IPS-20b (cell line): Measurements from ENCODE around the gene AQP5.

ENCODE experiments used
- H3K27ac ChIP-seq: one replicate; pipeline ENCODE4 v1.5.1; 2013; ENCODE audit warnings: low read length
- H3K27me3 ChIP-seq: 2 replicates; pipeline ENCODE4 v1.6.1; 2013; ENCODE audit warnings: mild to moderate bottlenecking, low read length, inconsistent platforms; ENCODE audit not compliant: insufficient read depth
- H3K36me3 ChIP-seq: 2 replicates; pipeline ENCODE4 v1.6.1; 2013; ENCODE audit warnings: low read depth, mild to moderate bottlenecking, inconsistent platforms, low read length, moderate library complexity; ENCODE audit not compliant: insufficient read depth
- H3K4me1 ChIP-seq: 2 replicates; pipeline ENCODE4 v1.6.1; 2013; ENCODE audit warnings: mild to moderate bottlenecking, control low read depth, inconsistent platforms, low read length, moderate library complexity; ENCODE audit not compliant: insufficient read depth
- H3K4me3 ChIP-seq: 2 replicates; pipeline ENCODE4 v1.5.1; 2013; ENCODE audit warnings: mild to moderate bottlenecking, low read length, inconsistent platforms
- H3K9ac ChIP-seq: 2 replicates; pipeline ENCODE4 v1.6.1; 2013; ENCODE audit warnings: low read depth, mild to moderate bottlenecking, inconsistent platforms, low read length, moderate library complexity
- H3K9me3 ChIP-seq: 2 replicates; pipeline ENCODE4 v1.6.1; 2013; ENCODE audit warnings: mild to moderate bottlenecking, low read depth, low read length, inconsistent platforms; ENCODE audit not compliant: insufficient read depth

AQP5 gene

GRCh38 chr12:49961111-49961922, at the start of gene AQP5:
Gene AQP5 (plus strand): TSS chr12:49961872. CDS start chr12:49962018, 146 bp downstream.
- Histone ChIP-seq H3K9me3 (no peaks in the 10 kb centered on the region), H3K27me3 (peaks cover 97% of the 10 kb centered on the region), H3K9ac (no peak within 1 kb of the TSS), H3K4me1 (peaks cover 18% of the 10 kb centered on the region), H3K27ac (no peak within 1 kb of the TSS), H3K36me3 (no peaks in the 10 kb centered on the region), H3K4me3 (peak within 1 kb of the TSS; percentile 58; the same call in 1 of the 2 replicates)

DNA sequence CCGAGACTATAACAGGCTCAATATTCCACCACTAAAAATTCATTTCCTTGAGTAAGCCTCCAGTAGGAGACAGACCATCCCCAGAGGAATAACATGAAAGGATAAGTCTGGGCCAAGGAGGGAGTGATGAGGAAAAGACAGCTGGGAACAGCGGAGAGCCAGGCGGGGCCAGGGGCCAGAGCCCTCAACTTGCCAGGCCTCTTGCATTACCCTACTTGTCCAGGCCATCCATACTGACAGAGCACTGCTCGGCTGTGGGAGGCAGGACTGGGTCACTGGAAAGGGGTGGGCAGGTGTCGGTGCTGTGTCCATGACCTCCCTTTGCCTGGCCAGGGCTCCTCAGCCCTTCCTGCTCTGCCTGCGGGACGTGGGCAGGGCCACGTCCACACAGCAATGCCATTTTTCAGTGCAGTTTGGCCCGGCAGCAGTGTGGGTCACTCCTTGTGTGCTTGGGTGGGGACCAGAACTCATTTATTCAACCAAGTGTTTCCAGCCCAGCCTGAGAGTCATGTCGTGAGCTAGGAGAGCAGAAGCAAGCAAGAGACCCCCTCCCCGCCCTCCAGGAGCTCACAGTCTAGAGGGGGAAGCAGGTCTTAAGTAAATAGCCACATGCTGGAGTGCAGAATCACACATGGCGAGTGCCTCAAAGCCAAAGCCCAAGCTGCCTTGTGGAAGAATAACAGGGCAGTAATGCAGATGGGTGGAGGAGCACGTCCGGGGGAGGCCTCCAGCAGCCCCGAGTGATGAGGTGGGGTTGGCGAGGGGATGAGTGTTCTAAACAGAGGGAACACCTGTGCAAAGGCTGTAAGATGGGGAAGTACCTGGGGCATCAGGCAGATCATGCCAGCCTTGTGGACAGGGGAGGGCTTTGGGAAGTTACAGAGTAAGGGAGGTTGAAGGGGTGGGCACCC, 49.1 kb upstream of the AQP5 start:
- no peak overlapping the region for H3K4me3 ChIP-seq
- H3K36me3 ChIP-seq, result no peaks in the 10 kb centered on the region
- peaks cover 16% of the 10 kb centered on the region for H3K4me1 ChIP-seq
- H3K9ac ChIP-seq, result no peak overlapping the region
- H3K27ac ChIP-seq, result no peak overlapping the region
- peaks cover 29% of the 10 kb centered on the region; the same call in 1 of the 2 replicates for H3K27me3 ChIP-seq
- no peaks in the 10 kb centered on the region for H3K9me3 ChIP-seq

GRCh38 chr12:49916129-49916919, 45.3 kb upstream of the AQP5 start:
- H3K36me3 ChIP-seq, result no peaks in the 10 kb centered on the region
- H3K4me1 ChIP-seq, result peaks cover 11% of the 10 kb centered on the region
- no peak overlapping the region for H3K4me3 ChIP-seq
- no peaks in the 10 kb centered on the region for H3K9me3 ChIP-seq
- H3K27me3 ChIP-seq, result 0 out of 2 replicates have a peak, but pooled peaks cover 8% of the 10 kb centered on the region
- no peak overlapping the region for H3K9ac ChIP-seq
- no peak overlapping the region for H3K27ac ChIP-seq

- Histone ChIP-seq H3K27ac (no peak overlapping the region), H3K36me3 (no peaks in the 10 kb centered on the region), H3K4me3 (no peak overlapping the region), H3K27me3 (no peaks in the 10 kb centered on the region), H3K9me3 (no peaks in the 10 kb centered on the region), H3K4me1 (peaks cover 8% of the 10 kb centered on the region), H3K9ac (no peak overlapping the region)
These were observed 44.4 kb upstream of the AQP5 start for GRCh38 chr12:49917166-49917787.

DNA sequence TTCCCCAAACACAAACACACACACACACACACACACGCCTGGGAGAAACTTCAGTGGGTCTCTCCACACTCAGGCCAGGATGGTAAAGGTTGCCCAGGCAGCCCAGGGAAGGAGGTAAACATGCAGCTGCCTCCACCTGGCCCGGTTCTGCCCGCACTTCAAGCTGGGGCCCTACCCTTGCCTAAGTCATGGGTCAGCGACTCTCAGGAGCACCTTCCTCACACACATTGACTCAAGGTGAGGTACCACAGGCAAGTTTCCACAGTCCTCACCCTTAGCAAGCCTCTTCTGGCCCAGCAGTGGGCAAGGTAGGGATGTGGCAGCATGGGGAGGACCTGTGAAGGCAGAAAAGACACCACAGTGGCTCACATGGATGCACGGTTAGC, 43.9 kb upstream of the AQP5 start:
- no peaks in the 10 kb centered on the region for H3K27me3 ChIP-seq
- H3K9me3 ChIP-seq, result no peaks in the 10 kb centered on the region
- peaks cover 8% of the 10 kb centered on the region for H3K4me1 ChIP-seq
- no peak overlapping the region for H3K27ac ChIP-seq
- no peaks in the 10 kb centered on the region for H3K36me3 ChIP-seq
- H3K4me3 ChIP-seq, result no peak overlapping the region
- no peak overlapping the region for H3K9ac ChIP-seq

GRCh38 chr12:49920241-49920914, 41.3 kb upstream of the AQP5 start:
- Histone ChIP-seq H3K9ac (no peak overlapping the region), H3K27ac (no peak overlapping the region)

DNA sequence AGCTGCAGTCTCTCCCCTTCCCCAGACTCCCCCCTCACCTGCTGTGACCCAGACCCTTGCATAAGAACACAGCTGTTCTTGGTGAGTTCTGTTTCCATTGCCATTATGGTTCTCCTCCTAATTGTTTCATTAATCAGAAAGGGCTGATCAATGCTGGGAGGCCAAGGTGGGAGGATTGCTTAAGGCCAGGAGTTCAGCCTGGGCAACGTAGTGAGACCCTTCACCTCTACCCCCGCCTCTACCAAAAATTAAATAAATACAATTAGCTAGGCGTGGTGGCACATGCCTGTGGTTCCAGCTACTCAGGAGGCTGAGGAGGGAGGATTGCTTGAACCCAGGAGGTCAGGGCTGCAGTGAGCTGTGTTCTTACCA, 40.8 kb upstream of the AQP5 start:
- Histone ChIP-seq H3K4me1 (no peaks in the 10 kb centered on the region), H3K9me3 (no peaks in the 10 kb centered on the region), H3K27me3 (no peaks in the 10 kb centered on the region), H3K27ac (no peak overlapping the region), H3K4me3 (no peak overlapping the region), H3K9ac (no peak overlapping the region), H3K36me3 (no peaks in the 10 kb centered on the region)

More at GRCh38 chr12:49920241-49920914, 41.3 kb upstream of the AQP5 start:
- no peaks in the 10 kb centered on the region for H3K4me1 ChIP-seq
- no peak overlapping the region for H3K4me3 ChIP-seq
- H3K36me3 ChIP-seq, result no peaks in the 10 kb centered on the region
- H3K27me3 ChIP-seq, result no peaks in the 10 kb centered on the region
- no peaks in the 10 kb centered on the region for H3K9me3 ChIP-seq

DNA sequence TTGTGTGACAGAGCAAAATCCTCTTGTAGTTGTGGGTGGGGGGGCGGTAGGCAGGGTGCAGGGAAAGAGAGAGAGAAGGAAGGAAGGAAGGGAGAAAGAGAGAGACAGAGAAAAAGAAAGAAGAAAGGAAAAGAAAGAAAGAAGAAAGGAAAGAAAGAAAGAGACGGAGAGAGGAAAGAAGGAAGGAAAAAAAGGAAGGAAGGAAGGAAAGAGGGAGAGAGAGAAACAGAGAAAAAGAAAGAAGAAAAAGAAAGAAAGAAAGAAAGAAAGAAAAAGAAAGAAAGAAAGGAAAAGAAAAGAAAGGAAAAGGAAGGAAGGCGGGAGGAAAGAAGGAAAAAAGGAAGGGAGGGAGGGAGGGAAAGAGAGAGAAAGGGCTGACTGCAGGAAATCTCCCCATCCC, 40.4 kb upstream of the AQP5 start:
- no peak overlapping the region for H3K4me3 ChIP-seq
- no peaks in the 10 kb centered on the region for H3K36me3 ChIP-seq
- no peaks in the 10 kb centered on the region for H3K27me3 ChIP-seq
- H3K9ac ChIP-seq, result no peak overlapping the region
- H3K9me3 ChIP-seq, result no peaks in the 10 kb centered on the region
- H3K27ac ChIP-seq, result no peak overlapping the region
- H3K4me1 ChIP-seq, result no peaks in the 10 kb centered on the region

- no peaks in the 10 kb centered on the region for H3K27me3 ChIP-seq
- H3K9me3 ChIP-seq, result no peaks in the 10 kb centered on the region
- no peak overlapping the region for H3K9ac ChIP-seq
- no peaks in the 10 kb centered on the region for H3K4me1 ChIP-seq
- no peak overlapping the region for H3K27ac ChIP-seq
- no peaks in the 10 kb centered on the region for H3K36me3 ChIP-seq
- no peak overlapping the region for H3K4me3 ChIP-seq
These were observed 39.7 kb upstream of the AQP5 start for GRCh38 chr12:49921936-49922335.

DNA sequence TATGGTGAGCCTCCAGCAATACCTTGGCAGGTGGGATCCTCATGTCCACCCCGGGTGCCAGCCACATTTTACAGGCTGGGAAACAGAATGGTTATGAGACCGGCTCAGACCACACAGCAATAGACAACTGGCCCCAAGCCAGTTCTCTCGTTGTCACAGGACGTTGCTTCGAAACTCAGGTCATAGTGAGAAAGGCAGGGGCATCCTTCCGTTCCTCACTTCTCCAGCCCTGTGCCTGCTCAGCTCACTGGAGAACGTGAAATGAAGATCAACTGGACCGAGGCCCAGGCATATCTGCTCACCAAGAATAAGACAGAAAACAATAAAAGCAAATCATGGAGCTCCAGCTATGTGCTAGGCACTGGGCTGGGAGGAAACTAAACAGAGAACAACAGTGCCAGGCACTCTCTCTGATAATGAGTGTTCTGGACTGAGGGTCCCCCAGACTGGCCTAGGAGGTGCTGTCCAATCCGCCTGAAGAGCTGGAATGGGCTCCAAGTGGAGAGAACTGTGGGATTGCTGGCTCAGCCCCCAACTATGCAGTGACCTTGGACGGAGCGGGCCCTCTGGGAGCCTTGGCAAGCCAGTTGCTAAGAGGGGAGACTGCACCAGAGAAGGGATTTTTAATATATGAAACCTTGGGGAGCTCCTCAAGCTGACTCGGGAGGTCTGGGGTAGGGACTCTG, 39.2 kb upstream of the AQP5 start:
- Histone ChIP-seq H3K4me3 (no peak overlapping the region), H3K4me1 (no peaks in the 10 kb centered on the region), H3K27ac (no peak overlapping the region), H3K9me3 (no peaks in the 10 kb centered on the region), H3K27me3 (no peaks in the 10 kb centered on the region), H3K36me3 (no peaks in the 10 kb centered on the region), H3K9ac (no peak overlapping the region)
